ENCODE results near the gene RPS28.
"Not testable (repeated sequence)": the region's sequence is repeated elsewhere in the genome, so short reads cannot be mapped to it uniquely, and the experiment has no call there.

Gene RPS28

GRCh38 chr19:8342684-8343482, 21.6 kb downstream of the RPS28 start, which contains the start of gene KANK3:
Gene KANK3 (minus strand): TSS chr19:8343262. CDS start chr19:8337828, 5,434 bp downstream.
- peak; percentile 91 for DNase-seq (ENCODE audit: low read depth)

- DNase-seq (ENCODE audit: low read depth): no peak
Observed at GRCh38 chr19:8343483-8343844, 22.2 kb downstream of the RPS28 start.

GRCh38 chr19:8349629-8350372, 28.5 kb downstream of the RPS28 start:
- not testable (repeated sequence) for DNase-seq (ENCODE audit: low read depth)

- DNase-seq (ENCODE audit: low read depth): no peak
Observed at GRCh38 chr19:8352134-8352827, 31.0 kb downstream of the RPS28 start.

- DNase-seq (ENCODE audit: low read depth): not testable (repeated sequence)
Observed at GRCh38 chr19:8352845-8353244, 31.5 kb downstream of the RPS28 start.

- DNase-seq (ENCODE audit: low read depth): no peak
Observed at GRCh38 chr19:8355631-8356402, 34.5 kb downstream of the RPS28 start.

- DNase-seq (ENCODE audit: low read depth): no peak
Observed at GRCh38 chr19:8357007-8357521, 35.8 kb downstream of the RPS28 start.

- DNase-seq (ENCODE audit: low read depth): no peak
Observed at GRCh38 chr19:8358948-8359347, 37.7 kb downstream of the RPS28 start.

GRCh38 chr19:8360196-8360595, 38.9 kb downstream of the RPS28 start:
- DNase-seq (ENCODE audit: low read depth): no peak

GRCh38 chr19:8361921-8362793, 40.9 kb downstream of the RPS28 start:
- DNase-seq (ENCODE audit: low read depth): no peak

- DNase-seq (ENCODE audit: low read depth): peak; percentile 21
Observed at GRCh38 chr19:8363803-8364771, 42.8 kb downstream of the RPS28 start, which contains the start of gene ANGPTL4. Gene ANGPTL4 (plus strand): TSS chr19:8364155. CDS start chr19:8364322, 167 bp downstream.

GRCh38 chr19:8366121-8366581, 44.9 kb downstream of the RPS28 start:
- DNase-seq (ENCODE audit: low read depth): no peak

- DNase-seq (ENCODE audit: low read depth): no peak
Observed at GRCh38 chr19:8366961-8367326, 45.6 kb downstream of the RPS28 start.

- DNase-seq (ENCODE audit: low read depth): no peak
Observed at GRCh38 chr19:8367327-8368001, 46.2 kb downstream of the RPS28 start.

- no peak for DNase-seq (ENCODE audit: low read depth)
Observed at GRCh38 chr19:8370176-8371010, 49.1 kb downstream of the RPS28 start.

GRCh38 chr19:8371011-8371804, 49.9 kb downstream of the RPS28 start:
- DNase-seq (ENCODE audit: low read depth): no peak

Data from activated gamma-delta T cell treated with anti-CD3 and anti-CD28 coated beads, Interleukin-2, amount 50 U/mL, for 16 hours (primary cell).